CD8-positive, alpha-beta memory T cell (primary cell): ENCODE results near the gene IGSF23. TPM values are rescaled to one million over a fixed set of nuclear protein-coding genes. Genes with fewer than 3 reads are reported as not detected.

Experiments
- CTCF ChIA-PET: fragments of 350-600 bp; sonication (Branson Sonifier 250); formaldehyde crosslinking; loops from one replicate; lab custom pipeline; 2021; ENCODE audit warnings: antibody characterized with exemption; lab: Charles Lee
- POLR2A ChIA-PET: fragments of 350-600 bp; sonication (Branson Sonifier 250); formaldehyde crosslinking; loops from one replicate; lab custom pipeline; 2021; ENCODE audit warnings: antibody characterized with exemption; lab: Charles Lee
- DNase-seq, 5 donors: peaks; one replicate each; pipeline versions ENCODE4 v3.0.0 to v3.0.0-alpha.2; 2020 to 2022; ENCODE audit warnings: mixed read lengths in 1 of 5
- H3K27ac ChIP-seq: one replicate; pipeline ENCODE4 v1.7.0; 2013; ENCODE audit warnings: low read depth, mild to moderate bottlenecking, low read length, moderate library complexity
- H3K27me3 ChIP-seq: 2 replicates; pipeline ENCODE4 v1.7.0; 2013; ENCODE audit warnings: low read length, mild to moderate bottlenecking; ENCODE audit not compliant: insufficient read depth, poor library complexity, severe bottlenecking
- H3K36me3 ChIP-seq: 2 replicates; pipeline ENCODE4 v1.7.0; 2013; ENCODE audit warnings: mild to moderate bottlenecking, low read length, moderate library complexity; ENCODE audit not compliant: insufficient read depth
- H3K4me1 ChIP-seq: 2 replicates; pipeline ENCODE4 v1.7.0; 2013; ENCODE audit warnings: mild to moderate bottlenecking, low read length, moderate library complexity; ENCODE audit not compliant: insufficient read depth
- H3K4me3 ChIP-seq: 2 replicates; pipeline ENCODE4 v1.7.0; 2013; ENCODE audit warnings: mild to moderate bottlenecking, low read length
- H3K9me3 ChIP-seq: 2 replicates; pipeline ENCODE4 v1.7.0; 2013; ENCODE audit warnings: mild to moderate bottlenecking, low read length
- H3K27ac Mint-ChIP-seq, 8 donors: one replicate each; pipeline ENCODE4 v1.8.0; 2020 to 2021; ENCODE audit warnings: mixed read lengths in 8 of 8, mild to moderate bottlenecking in 6 of 8, inconsistent platforms in 3 of 8, moderate library complexity in 3 of 8
- H3K27me3 Mint-ChIP-seq, 2 donors: one replicate each; pipeline ENCODE4 v1.8.0; 2020 to 2021; ENCODE audit warnings: mixed read lengths in 2 of 2, mild to moderate bottlenecking in 1 of 2, moderate library complexity in 1 of 2
- H3K36me3 Mint-ChIP-seq, 3 donors: one replicate each; pipeline ENCODE4 v1.8.0; 2020 to 2021; ENCODE audit warnings: mixed read lengths in 3 of 3, inconsistent platforms in 1 of 3, mild to moderate bottlenecking in 1 of 3
- H3K4me1 Mint-ChIP-seq, 3 donors: one replicate each; pipeline ENCODE4 v1.8.0; 2020 to 2021; ENCODE audit warnings: mixed read lengths in 3 of 3, inconsistent platforms in 1 of 3, mild to moderate bottlenecking in 1 of 3
- H3K4me3 Mint-ChIP-seq, 7 donors: one replicate each; pipeline ENCODE4 v1.8.0; 2020 to 2021; ENCODE audit warnings: mixed read lengths in 7 of 7, mild to moderate bottlenecking in 6 of 7, moderate library complexity in 4 of 7, inconsistent platforms in 2 of 7
- H3K9me3 Mint-ChIP-seq, 5 donors: one replicate each; pipeline ENCODE4 v1.8.0; 2020 to 2022; ENCODE audit warnings: mixed read lengths in 5 of 5, mild to moderate bottlenecking in 3 of 5, moderate library complexity in 2 of 5, inconsistent platforms in 1 of 5
- polyA plus RNA-seq: library from polyadenylated mRNA; unstranded; fragments of 300-500 nt; fragmentation: Illumina TruSeq; gene quantifications from one replicate; pipeline ENCODE4 v1.2.3, GENCODE V29; 2021
- total RNA-seq, 2 experiments: library from RNA; stranded (reverse); gene quantifications; one replicate each; pipeline ENCODE4 v1.2.3, GENCODE V29; 2021

The IGSF23 gene
- total and polyA plus RNA-seq, 3 experiments from 2014 or later, result not detected

DNA sequence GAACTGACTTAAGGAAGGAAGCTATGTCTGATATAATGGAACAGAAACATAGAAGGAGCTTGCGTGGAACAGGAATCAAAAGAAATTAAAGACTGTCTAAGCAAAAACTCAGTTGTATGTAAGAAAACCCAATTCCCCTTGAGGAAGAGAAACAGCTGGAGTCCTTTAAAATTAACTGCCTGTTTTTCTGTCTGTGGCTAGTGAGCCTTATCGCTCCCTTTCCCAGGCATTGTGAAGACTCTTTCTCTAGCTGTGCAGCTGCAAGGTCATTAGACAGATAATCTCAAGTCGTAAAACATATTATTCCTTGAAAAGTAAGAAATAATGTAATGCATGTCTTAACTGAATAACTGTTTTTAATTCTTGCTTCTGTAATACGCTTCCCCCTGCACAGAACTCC lies 39.7 kb upstream of the IGSF23 start:
- CTCF ChIA-PET, result no interaction called here
- POLR2A ChIA-PET, result no interaction called here
- Mint-ChIP-seq H3K4me1 (no peaks in the 10 kb centered on the region), H3K36me3 (no peaks in the 10 kb centered on the region), H3K27ac (no peak overlapping the region), H3K4me3 (no peak overlapping the region), H3K27me3 (peaks cover 7 to 22% of the 10 kb centered on the region in 2 donors), H3K9me3 (peaks cover 10 to 40% (median 17%) of the 10 kb centered on the region in 5 donors)
- no peak overlapping the region for H3K27ac ChIP-seq
- DNase-seq, result no peak
- H3K9me3 ChIP-seq, result no peaks in the 10 kb centered on the region
- no peak overlapping the region for H3K4me3 ChIP-seq
- no peaks in the 10 kb centered on the region for H3K36me3 ChIP-seq
- H3K4me1 ChIP-seq, result no peaks in the 10 kb centered on the region
- H3K27me3 ChIP-seq, result no peaks in the 10 kb centered on the region

DNA sequence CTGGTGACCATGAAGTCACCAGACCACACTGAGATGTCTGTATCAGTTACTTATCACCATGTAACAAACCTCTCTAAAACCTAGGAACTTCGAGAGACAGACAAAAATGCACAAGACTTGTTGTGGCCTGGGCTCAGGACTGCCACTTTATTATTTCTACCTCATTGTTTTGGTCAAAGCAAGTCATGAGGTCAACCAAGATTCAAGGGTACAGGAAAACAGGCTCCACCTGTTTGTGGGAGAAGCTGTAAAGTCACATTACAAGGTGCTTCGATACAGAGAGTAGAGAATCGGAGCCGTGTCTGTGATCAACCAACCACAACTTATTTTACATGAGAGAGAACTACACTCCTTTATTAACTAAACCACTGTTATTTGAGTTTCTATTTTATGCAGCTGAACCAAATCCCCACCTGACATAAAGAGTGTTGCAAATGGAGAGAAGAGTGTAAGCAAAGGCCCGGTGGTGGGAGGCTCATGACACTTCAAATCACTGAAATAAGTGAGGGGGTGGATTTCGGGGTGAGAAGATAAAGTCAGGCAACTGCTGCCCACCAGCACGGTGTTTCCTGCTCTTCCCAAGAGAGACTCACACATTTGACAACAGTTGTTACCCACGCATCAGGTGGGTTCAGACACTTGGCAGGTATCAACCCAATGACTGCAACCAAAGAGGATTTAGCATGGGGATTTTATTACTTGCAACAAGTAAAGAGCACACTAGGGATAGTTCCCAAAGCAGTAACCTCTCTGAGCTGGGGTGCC lies 39.0 kb upstream of the IGSF23 start:
- Histone ChIP-seq H3K4me3 (no peak overlapping the region), H3K27ac (no peak overlapping the region), H3K36me3 (no peaks in the 10 kb centered on the region), H3K9me3 (no peaks in the 10 kb centered on the region), H3K27me3 (no peaks in the 10 kb centered on the region), H3K4me1 (no peaks in the 10 kb centered on the region)
- no peak for DNase-seq
- ChIA-PET CTCF (no interaction called here), POLR2A (no interaction called here)
- H3K9me3 Mint-ChIP-seq, result peaks cover 10 to 39% (median 17%) of the 10 kb centered on the region in 5 donors
- H3K4me1 Mint-ChIP-seq, result no peaks in the 10 kb centered on the region
- H3K27me3 Mint-ChIP-seq, result peaks cover 7 to 22% of the 10 kb centered on the region in 2 donors
- no peaks in the 10 kb centered on the region for H3K36me3 Mint-ChIP-seq
- H3K27ac Mint-ChIP-seq, result no peak overlapping the region
- H3K4me3 Mint-ChIP-seq, result no peak overlapping the region

DNA sequence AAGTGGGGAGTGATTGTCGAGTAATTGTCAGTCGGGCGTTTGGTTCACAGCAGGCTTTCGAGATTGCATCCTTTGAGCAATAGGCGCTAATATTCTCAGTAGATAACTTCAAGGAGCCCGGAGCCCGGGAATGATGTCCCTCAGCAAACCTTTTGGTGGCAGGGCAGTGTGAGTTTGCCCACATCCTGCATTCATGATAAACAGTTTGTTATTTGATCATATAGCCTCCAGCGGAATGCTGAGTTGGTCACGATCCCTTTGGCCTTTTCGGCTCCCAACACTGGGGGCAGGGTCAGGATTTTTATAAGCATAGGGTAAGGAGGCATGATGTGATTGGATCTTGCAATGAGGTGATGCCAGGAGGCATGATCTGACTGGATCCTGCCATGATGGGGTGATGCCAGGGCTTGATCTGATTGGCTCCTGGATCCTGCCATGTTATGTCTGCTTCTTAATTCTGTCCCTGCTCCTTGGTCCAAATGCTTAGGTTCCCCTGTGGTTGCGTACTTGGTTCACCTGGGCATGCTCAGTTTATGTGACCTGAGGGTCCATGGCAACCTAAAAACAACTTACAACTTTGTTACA lies 38.2 kb upstream of the IGSF23 start:
- Histone ChIP-seq H3K4me3 (no peak overlapping the region), H3K36me3 (no peaks in the 10 kb centered on the region), H3K4me1 (no peaks in the 10 kb centered on the region), H3K9me3 (no peaks in the 10 kb centered on the region), H3K27me3 (no peaks in the 10 kb centered on the region), H3K27ac (no peak overlapping the region)
- H3K4me1 Mint-ChIP-seq, result no peaks in the 10 kb centered on the region
- H3K9me3 Mint-ChIP-seq, result peaks cover 10 to 41% (median 17%) of the 10 kb centered on the region in 5 donors
- no peak overlapping the region for H3K27ac Mint-ChIP-seq
- no peak overlapping the region for H3K4me3 Mint-ChIP-seq
- H3K36me3 Mint-ChIP-seq, result no peaks in the 10 kb centered on the region
- DNase-seq, result no peak
- POLR2A ChIA-PET, result no interaction called here
- CTCF ChIA-PET, result no interaction called here
- H3K27me3 Mint-ChIP-seq, result peaks cover 5 to 22% of the 10 kb centered on the region in 2 donors

DNA sequence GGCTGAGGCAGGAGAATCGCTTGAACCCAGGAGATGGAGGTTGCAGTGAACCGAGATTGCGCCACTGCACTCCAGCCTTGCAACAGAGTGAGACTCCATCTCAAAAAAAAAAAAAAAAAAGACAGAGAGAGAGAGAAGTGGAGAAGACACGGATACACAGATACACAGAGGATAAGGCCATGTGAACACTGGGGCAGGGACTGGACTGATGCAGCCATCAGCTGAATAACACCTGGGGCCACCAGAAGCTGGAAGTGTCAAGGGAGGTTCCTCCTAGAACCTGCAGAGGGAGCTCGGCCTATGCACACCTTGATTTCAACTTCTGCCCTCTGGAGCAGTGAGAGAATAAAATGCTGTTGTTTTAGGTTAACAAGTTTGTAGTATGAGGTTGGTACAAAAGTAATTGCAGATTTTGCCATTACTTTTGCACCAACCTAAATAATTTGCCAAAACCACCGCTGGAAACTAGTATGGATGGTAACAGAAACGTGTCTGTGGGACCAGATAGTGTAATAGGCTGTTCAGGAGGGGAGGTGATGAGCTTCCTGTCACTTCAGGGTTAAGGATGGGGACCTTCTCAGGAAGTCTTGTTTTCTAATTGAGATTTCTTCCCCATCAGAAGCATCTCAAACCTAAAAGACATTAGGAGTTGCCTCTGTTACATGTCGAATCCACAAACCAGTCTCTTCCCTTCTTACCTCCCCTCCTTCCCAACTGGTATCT lies 36.4 kb upstream of the IGSF23 start:
- POLR2A ChIA-PET, result no interaction called here
- Histone ChIP-seq H3K4me3 (no peak overlapping the region), H3K36me3 (no peaks in the 10 kb centered on the region), H3K4me1 (no peaks in the 10 kb centered on the region), H3K27ac (no peak overlapping the region), H3K27me3 (no peaks in the 10 kb centered on the region), H3K9me3 (no peaks in the 10 kb centered on the region)
- peak in 1 of 5 donors; percentile 6 for DNase-seq
- Mint-ChIP-seq H3K4me1 (no peaks in the 10 kb centered on the region), H3K9me3 (peaks cover 9 to 34% (median 20%) of the 10 kb centered on the region in 5 donors), H3K4me3 (no peak overlapping the region), H3K36me3 (no peaks in the 10 kb centered on the region), H3K27me3 (peaks cover 2 to 22% of the 10 kb centered on the region in 2 donors), H3K27ac (no peak overlapping the region)
- CTCF ChIA-PET, result no interaction called here

DNA sequence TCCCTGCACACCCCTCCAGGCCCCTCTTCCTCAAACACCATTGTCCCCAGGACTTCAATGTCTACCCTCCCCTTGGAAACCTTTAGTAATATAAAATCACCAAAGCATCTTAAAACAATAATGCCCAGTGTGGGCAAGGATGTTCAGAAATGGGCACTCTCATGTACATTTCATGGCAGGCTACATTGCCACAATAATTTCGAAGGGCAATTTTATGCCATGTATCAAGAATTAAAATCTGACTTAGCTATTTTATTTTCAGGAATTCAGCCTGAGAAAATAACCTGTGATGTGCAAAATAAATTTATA lies 35.8 kb upstream of the IGSF23 start:
- POLR2A ChIA-PET, result no interaction called here

DNA sequence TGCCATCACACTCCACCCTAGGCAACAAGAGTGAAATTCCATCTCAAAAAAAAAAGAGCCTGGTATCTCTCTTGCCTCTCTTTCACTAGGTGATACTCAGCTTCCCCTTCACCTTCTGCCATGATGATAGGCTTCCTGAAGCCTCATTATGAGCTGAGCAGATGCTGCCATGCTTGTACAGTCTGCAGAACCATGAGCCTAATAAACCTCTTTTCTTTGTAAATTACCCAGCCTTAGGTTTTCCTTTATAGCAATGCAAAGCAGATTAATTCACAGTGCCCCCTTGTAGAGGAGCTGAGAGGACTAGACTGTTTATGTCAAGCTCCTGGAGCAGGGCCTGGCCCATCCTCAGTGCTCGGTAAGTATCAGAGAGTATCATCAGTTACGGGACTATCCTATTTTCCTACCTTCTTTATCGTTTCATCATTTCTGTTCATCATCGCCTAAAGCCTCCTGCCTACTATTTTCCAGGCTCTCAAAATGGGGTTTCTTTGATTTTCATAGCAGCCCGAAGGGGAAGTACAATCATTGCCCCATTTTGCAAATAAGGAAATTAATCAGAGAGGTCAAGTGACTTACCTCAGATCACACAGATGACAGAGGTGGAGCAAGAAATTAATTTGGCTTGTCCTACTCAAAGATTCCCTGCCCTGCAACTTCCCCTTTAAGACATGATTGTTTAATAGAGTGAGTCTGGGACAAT lies 33.5 kb upstream of the IGSF23 start:
- Histone ChIP-seq H3K36me3 (no peaks in the 10 kb centered on the region), H3K27ac (no peak overlapping the region), H3K9me3 (no peaks in the 10 kb centered on the region), H3K27me3 (no peaks in the 10 kb centered on the region), H3K4me1 (no peaks in the 10 kb centered on the region), H3K4me3 (no peak overlapping the region)
- no peak overlapping the region for H3K4me3 Mint-ChIP-seq
- peaks cover 4 to 12% of the 10 kb centered on the region in 2 donors for H3K27me3 Mint-ChIP-seq
- peaks cover 4 to 30% (median 18%) of the 10 kb centered on the region in 5 donors for H3K9me3 Mint-ChIP-seq
- DNase-seq, result no peak
- ChIA-PET CTCF (no interaction called here), POLR2A (no interaction called here)
- H3K4me1 Mint-ChIP-seq, result no peaks in the 10 kb centered on the region
- H3K27ac Mint-ChIP-seq, result no peak overlapping the region
- H3K36me3 Mint-ChIP-seq, result no peaks in the 10 kb centered on the region

More for the DNA sequence above, 35.8 kb upstream of the IGSF23 start:
- H3K27me3 ChIP-seq, result no peaks in the 10 kb centered on the region
- H3K9me3 Mint-ChIP-seq, result peaks cover 9 to 34% (median 20%) of the 10 kb centered on the region in 5 donors
- H3K4me1 Mint-ChIP-seq, result no peaks in the 10 kb centered on the region
- H3K36me3 Mint-ChIP-seq, result no peaks in the 10 kb centered on the region
- no peak overlapping the region for H3K27ac ChIP-seq
- peaks cover 4 to 19% of the 10 kb centered on the region in 2 donors for H3K27me3 Mint-ChIP-seq
- no peaks in the 10 kb centered on the region for H3K4me1 ChIP-seq
- no peak overlapping the region for H3K4me3 ChIP-seq
- H3K36me3 ChIP-seq, result no peaks in the 10 kb centered on the region
- no peaks in the 10 kb centered on the region for H3K9me3 ChIP-seq
- CTCF ChIA-PET, result no interaction called here
- H3K4me3 Mint-ChIP-seq, result no peak overlapping the region
- no peak overlapping the region for H3K27ac Mint-ChIP-seq
- no peak for DNase-seq

DNA sequence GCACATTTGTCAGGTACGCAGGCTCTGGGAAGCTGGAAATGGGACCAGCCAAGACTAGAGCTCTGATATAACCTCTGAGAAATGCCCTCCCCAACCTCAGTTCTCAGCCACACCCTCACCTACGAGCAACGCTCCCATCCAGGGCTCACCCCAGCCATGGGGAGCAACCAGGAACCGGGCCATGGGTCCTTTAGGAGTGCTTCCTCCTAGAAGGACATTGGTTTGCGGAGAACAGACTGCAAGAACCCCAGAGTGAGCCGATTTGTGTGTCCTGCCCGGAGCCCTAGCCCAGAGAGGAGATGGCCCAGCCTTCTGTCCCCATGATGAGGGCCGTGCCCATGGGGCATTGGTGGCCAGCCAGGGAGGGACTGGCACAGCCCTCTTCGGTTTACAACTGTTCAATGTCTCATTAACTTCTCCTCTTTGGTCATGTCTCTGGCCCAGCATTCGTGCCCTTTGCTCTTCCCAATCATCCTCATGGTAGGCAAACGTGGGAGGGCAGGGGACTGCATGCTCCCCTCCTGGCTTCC lies 32.9 kb upstream of the IGSF23 start:
- ChIA-PET CTCF (no interaction called here), POLR2A (no interaction called here)
- no peaks in the 10 kb centered on the region for H3K9me3 ChIP-seq
- H3K36me3 ChIP-seq, result no peaks in the 10 kb centered on the region
- H3K27me3 ChIP-seq, result no peaks in the 10 kb centered on the region
- H3K4me1 ChIP-seq, result no peaks in the 10 kb centered on the region
- Mint-ChIP-seq H3K4me1 (no peaks in the 10 kb centered on the region), H3K36me3 (no peaks in the 10 kb centered on the region), H3K27ac (no peak overlapping the region), H3K4me3 (no peak overlapping the region), H3K27me3 (peaks cover 4 to 13% of the 10 kb centered on the region in 2 donors), H3K9me3 (peaks cover 4 to 33% (median 15%) of the 10 kb centered on the region in 5 donors)
- no peak overlapping the region for H3K4me3 ChIP-seq
- no peak for DNase-seq
- no peak overlapping the region for H3K27ac ChIP-seq
